Sciatic nerve (tissue), 1 donor: ENCODE data around the gene LEKR1. TPM values are rescaled to one million over a fixed set of nuclear protein-coding genes. Genes with fewer than 3 reads are reported as not detected.

Experiments
- total RNA-seq: library from RNA; stranded (reverse); fragmentation: NEBNext Ultra II Directional; extraction: Animal tissue kit (Norgen Biotek cat#: 25700); gene quantifications from one replicate; pipeline ENCODE4 v1.2.1, GENCODE V29; 2021
- donor health status: DM: no; HTN: no; CAD: no.

The LEKR1 gene
- total RNA-seq, 1 donor from 2014 or later, result 1.9 TPM

Other genes with a start within 250 kb of the LEKR1 start
- gene TIPARP, start 151.8 kb upstream of the LEKR1 start, total RNA-seq, result 25.7 TPM